IMR-90 (cell line): Measurements from ENCODE around the gene RIMBP2. TPM values are rescaled to one million over a fixed set of nuclear protein-coding genes. Genes with fewer than 3 reads are reported as not detected.

ENCODE experiments used
- ATAC-seq: fragments of 200-7000 bp; cut with Tn5 transposase; 2 replicates; pipeline ENCODE4 v1.9.1; 2020; ENCODE audit warnings: low read depth, mild to moderate bottlenecking, moderate library complexity
- BruUV-seq: library from RNA; stranded (reverse); fragments of 400-500 nt; replicated peaks from 2 replicates; lab custom pipeline; 2021; lab: Mats Ljungman, UMichigan
- CTCF ChIA-PET: fragments of 300-600 bp; formaldehyde crosslinking; extraction: SDS; loops from one replicate; lab custom pipeline; 2021; ENCODE audit warnings: antibody characterized with exemption; lab: Yijun Ruan, JAX
- POLR2A ChIA-PET: fragments of 300-600 bp; sonication (Branson Sonifier 250); formaldehyde crosslinking; loops from one replicate; lab custom pipeline; 2022; ENCODE audit warnings: antibody characterized with exemption; ENCODE audit not compliant: unreplicated experiment; lab: Charles Lee
- DNase-seq: peaks from one replicate; pipeline ENCODE4 v3.0.0; 2013
- H2AFZ ChIP-seq: replicated peaks from 2 replicates; pipeline ENCODE3; 2013; ENCODE audit warnings: low read length, mild to moderate bottlenecking; ENCODE audit not compliant: poor library complexity
- H2AK5ac ChIP-seq: 2 replicates; pipeline ENCODE4 v1.6.1; 2013; ENCODE audit warnings: low read depth, low read length, inconsistent platforms
- H2AK9ac ChIP-seq: replicated peaks from 2 replicates; pipeline ENCODE3; 2013; ENCODE audit warnings: mild to moderate bottlenecking, low read depth, low read length, moderate library complexity; ENCODE audit not compliant: poor library complexity
- H2BK120ac ChIP-seq: 2 replicates; pipeline ENCODE4 v1.6.1; 2013; ENCODE audit warnings: low read depth, low read length, inconsistent platforms
- H2BK15ac ChIP-seq: 3 replicates; pipeline ENCODE4 v1.6.1; 2013; ENCODE audit warnings: low read depth, low read length, inconsistent platforms
- H2BK20ac ChIP-seq: 2 replicates; pipeline ENCODE4 v1.6.1; 2013; ENCODE audit warnings: low read depth, mild to moderate bottlenecking, inconsistent platforms, low read length, moderate library complexity
- H2BK5ac ChIP-seq: 2 replicates; pipeline ENCODE4 v1.6.1; 2013; ENCODE audit warnings: mild to moderate bottlenecking, low read depth, low read length, inconsistent platforms; ENCODE audit not compliant: poor library complexity, severe bottlenecking
- H3K14ac ChIP-seq: replicated peaks from 2 replicates; pipeline ENCODE4 v1.6.1; 2013; ENCODE audit warnings: low read depth, low read length, inconsistent platforms
- H3K18ac ChIP-seq: 2 replicates; pipeline ENCODE4 v1.6.1; 2013; ENCODE audit warnings: low read depth, low read length, control low read depth
- H3K23ac ChIP-seq: 2 replicates; pipeline ENCODE4 v1.6.1; 2013; ENCODE audit warnings: low read depth, low read length, inconsistent platforms
- H3K27ac ChIP-seq: 2 replicates; pipeline ENCODE4 v1.5.1; 2013; ENCODE audit warnings: mild to moderate bottlenecking, control low read depth, low read length; ENCODE audit not compliant: insufficient read depth
- H3K27me3 ChIP-seq: 2 replicates; pipeline ENCODE4 v1.6.1; 2013; ENCODE audit warnings: low read length; ENCODE audit not compliant: control insufficient read depth, insufficient read depth
- H3K36me3 ChIP-seq: 2 replicates; pipeline ENCODE4 v1.6.1; 2013; ENCODE audit warnings: low read length, mixed read lengths; ENCODE audit not compliant: control insufficient read depth, insufficient read depth
- H3K4ac ChIP-seq: 2 replicates; pipeline ENCODE4 v1.6.1; 2013; ENCODE audit warnings: low read depth, low read length, inconsistent platforms
- H3K4me1 ChIP-seq: 2 replicates; pipeline ENCODE4 v1.6.1; 2013; ENCODE audit warnings: low read length, mixed read lengths; ENCODE audit not compliant: control insufficient read depth, insufficient read depth
- H3K4me2 ChIP-seq: 2 replicates; pipeline ENCODE4 v1.6.1; 2013; ENCODE audit warnings: low read depth, mild to moderate bottlenecking, control low read depth, low read length, moderate library complexity
- H3K4me3 ChIP-seq: 2 replicates; pipeline ENCODE4 v1.5.1; 2013; ENCODE audit warnings: low read depth, mild to moderate bottlenecking, control low read depth, low read length, moderate library complexity; ENCODE audit not compliant: insufficient read depth
- H3K56ac ChIP-seq: 2 replicates; pipeline ENCODE4 v1.6.1; 2013; ENCODE audit warnings: low read length, inconsistent platforms; ENCODE audit not compliant: insufficient read depth; ENCODE audit errors: extremely low read depth
- H3K79me1 ChIP-seq, 2 experiments: 2 replicates each; pipeline ENCODE4 v1.6.1; 2013; ENCODE audit warnings: low read length in 2 of 2, inconsistent platforms in 1 of 2, low read depth in 1 of 2
- H3K9ac ChIP-seq: 2 replicates; pipeline ENCODE4 v1.6.1; 2013; ENCODE audit warnings: low read depth, low read length, control low read depth
- H3K9me1 ChIP-seq: 2 replicates; pipeline ENCODE4 v1.6.1; 2013; ENCODE audit warnings: low read length, inconsistent platforms; ENCODE audit not compliant: insufficient read depth
- H3K9me3 ChIP-seq: 2 replicates; pipeline ENCODE4 v1.6.1; 2013; ENCODE audit warnings: low read length; ENCODE audit not compliant: control insufficient read depth, insufficient read depth
- H4K20me1 ChIP-seq: 2 replicates; pipeline ENCODE4 v1.6.1; 2013; ENCODE audit warnings: low read length, inconsistent platforms; ENCODE audit not compliant: insufficient read depth
- H4K5ac ChIP-seq: 2 replicates; pipeline ENCODE4 v1.6.1; 2013; ENCODE audit warnings: mild to moderate bottlenecking, low read depth, low read length, control low read depth
- H4K8ac ChIP-seq, 2 experiments: 2 replicates each; pipeline ENCODE4 v1.6.1; 2013; ENCODE audit warnings: low read depth in 2 of 2, low read length in 2 of 2, control low read depth in 1 of 2, inconsistent platforms in 1 of 2
- H4K91ac ChIP-seq: 2 replicates; pipeline ENCODE4 v1.6.1; 2013; ENCODE audit warnings: low read depth, low read length, inconsistent platforms; ENCODE audit not compliant: insufficient read depth
- BHLHE40 ChIP-seq: fragments of 150-350 bp; IDR thresholded peaks from 2 replicates; pipeline ENCODE4 v1.6.1; 2016; ENCODE audit warnings: mild to moderate bottlenecking, low read depth, low read length
- CEBPB ChIP-seq: IDR thresholded peaks from 2 replicates; pipeline ENCODE4 v1.6.1; 2012; ENCODE audit warnings: low read depth, low read length, improper control_type of control experiment
- CHD1 ChIP-seq: IDR thresholded peaks from 2 replicates; pipeline ENCODE4 v1.6.1; 2012; ENCODE audit warnings: low read depth, low read length, improper control_type of control experiment
- FOS ChIP-seq: fragments of 150-350 bp; IDR thresholded peaks from 2 replicates; pipeline ENCODE4 v1.6.1; 2016; ENCODE audit warnings: low read depth, low read length
- MAFK ChIP-seq: IDR thresholded peaks from 2 replicates; pipeline ENCODE4 v1.6.1; 2012; ENCODE audit warnings: low read depth, low read length, improper control_type of control experiment
- MAZ ChIP-seq: IDR thresholded peaks from 2 replicates; pipeline ENCODE4 v1.6.1; 2012; ENCODE audit warnings: low read depth, mild to moderate bottlenecking, low read length, improper control_type of control experiment, moderate library complexity, borderline replicate concordance
- MXI1 ChIP-seq: IDR thresholded peaks from 2 replicates; pipeline ENCODE4 v1.6.1; 2012; ENCODE audit warnings: low read depth, mild to moderate bottlenecking, low read length, moderate library complexity, borderline replicate concordance
- NFE2L2 ChIP-seq: fragments of 150-350 bp; IDR thresholded peaks from 2 replicates; pipeline ENCODE4 v1.6.1; 2016; ENCODE audit warnings: low read depth, mild to moderate bottlenecking, low read length
- RAD21 ChIP-seq: IDR thresholded peaks from 2 replicates; pipeline ENCODE4 v1.6.1; 2012; ENCODE audit warnings: low read length, improper control_type of control experiment
- RCOR1 ChIP-seq: IDR thresholded peaks from 2 replicates; pipeline ENCODE4 v1.6.1; 2012; ENCODE audit warnings: mild to moderate bottlenecking, low read length, improper control_type of control experiment; ENCODE audit not compliant: insufficient replicate concordance
- RFX5 ChIP-seq: IDR thresholded peaks from 2 replicates; pipeline ENCODE4 v1.8.0; 2012; ENCODE audit warnings: low read depth, mild to moderate bottlenecking, low read length, moderate library complexity
- SMC3 ChIP-seq: fragments of 150-350 bp; IDR thresholded peaks from 2 replicates; pipeline ENCODE4 v1.6.1; 2016; ENCODE audit warnings: low read depth, mild to moderate bottlenecking, antibody characterized with exemption, low read length, moderate library complexity
- WGBS, 2 experiments: methylation state at CpG; one replicate each; pipeline versions ENCODE4 v1.1.5 to v1.1.7; 2013; ENCODE audit warnings: missing lambda C conversion rate in 2 of 2; ENCODE audit not compliant: insufficient read length in 1 of 2; ENCODE audit errors: extremely low coverage in 2 of 2; 5-methylcytosine and 5-hydroxymethylcytosine counted together
- dilution Hi-C: fragments of 300-500 bp; cut with HindIII; formaldehyde crosslinking; loops from one replicate; pipeline ENCODE4 v1.14.3; 2018; ENCODE audit warnings: low sequenced_read_pairs; ENCODE audit not compliant: unreplicated experiment
- in situ Hi-C: fragments of 300-500 bp; cut with MboI; formaldehyde crosslinking; loops from 3 replicates; pipeline ENCODE4 v1.14.3; 2019; ENCODE audit warnings: low sequenced_read_pairs, inconsistent platforms, mixed read lengths
- intact Hi-C: fragments of 100-400 bp; cut with micrococcal nuclease; formaldehyde crosslinking; loops from 2 replicates; pipeline ENCODE4 v1.10.0; 2022
- polyA plus RNA-seq, 3 experiments: library from polyadenylated mRNA; depleted of rRNA; stranded (reverse); fragments of >200 nt; gene quantifications; 2 replicates each; pipeline ENCODE4 v1.2.3, GENCODE V29; 2012; ENCODE audit warnings: low replicate concordance in 1 of 3
- total RNA-seq: library from RNA; depleted of rRNA; stranded (reverse); fragments of >200 nt; gene quantifications from 2 replicates; pipeline ENCODE4 v1.2.3, GENCODE V29; 2012
- TF ChIP-seq, protein P1 (sequence below): conservative IDR thresholded peaks from 2 replicates; pipeline ENCODE4 v1.5.1; 2012; ENCODE audit warnings: mild to moderate bottlenecking, low read depth, low read length, improper control_type of control experiment
- TF ChIP-seq, protein P2 (sequence below): fragments of 150-350 bp; IDR thresholded peaks from 2 replicates; pipeline ENCODE4 v1.6.1; 2016; ENCODE audit warnings: low read depth, mild to moderate bottlenecking, low read length, moderate library complexity, borderline replicate concordance
- TF ChIP-seq, protein P3 (sequence below): fragments of 150-350 bp; IDR thresholded peaks from 2 replicates; pipeline ENCODE4 v1.6.1; 2017; ENCODE audit warnings: mild to moderate bottlenecking, antibody characterized with exemption, low read length, low read depth

RIMBP2 gene
- total and polyA plus RNA-seq, 2 of the 4 experiments (the other 2 are of a cell fraction): not detected

DNA sequence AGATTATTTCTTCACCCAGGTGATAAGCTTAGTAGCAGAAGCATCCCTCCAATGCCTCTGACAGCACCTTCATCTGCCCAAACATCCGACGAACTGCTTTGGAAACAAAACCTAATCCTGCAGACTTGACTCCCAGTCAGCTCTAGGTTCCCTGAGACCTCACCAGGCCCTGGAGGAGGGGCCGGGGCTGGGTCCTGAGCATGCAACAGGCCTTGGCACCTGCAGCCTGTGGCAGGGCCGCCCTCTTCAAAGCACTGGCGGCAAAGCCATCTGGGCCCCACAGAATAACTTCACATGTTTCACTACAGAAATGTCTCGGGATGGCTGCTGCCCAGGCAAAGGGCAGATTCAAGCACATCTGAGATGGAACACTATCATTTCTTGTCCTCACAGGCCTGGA, 245.1 kb downstream of the RIMBP2 start:
- H2AFZ ChIP-seq: no peak overlapping the region
- H4K5ac ChIP-seq: no peak overlapping the region
- no peak overlapping the region for H3K4me2 ChIP-seq
- intact Hi-C loops: no loop called here
- no peak overlapping the region for H3K9ac ChIP-seq
- H3K4me3 ChIP-seq: no peak overlapping the region
- no peak overlapping the region for H4K91ac ChIP-seq
- dilution Hi-C loops: no loop called here
- CTCF ChIA-PET: no interaction called here
- ATAC-seq (no peak), DNase-seq (no peak)
- H2AK9ac ChIP-seq: no peak overlapping the region
- H3K23ac ChIP-seq: no peak overlapping the region
- no peak overlapping the region for H2BK120ac ChIP-seq
- H3K4ac ChIP-seq: no peak overlapping the region
- no peak overlapping the region for H2BK15ac ChIP-seq
- no peak overlapping the region for H2BK5ac ChIP-seq
- BruUV-seq: no TSS peak
- no peak overlapping the region for H3K18ac ChIP-seq
- TF ChIP-seq, protein P1, sequence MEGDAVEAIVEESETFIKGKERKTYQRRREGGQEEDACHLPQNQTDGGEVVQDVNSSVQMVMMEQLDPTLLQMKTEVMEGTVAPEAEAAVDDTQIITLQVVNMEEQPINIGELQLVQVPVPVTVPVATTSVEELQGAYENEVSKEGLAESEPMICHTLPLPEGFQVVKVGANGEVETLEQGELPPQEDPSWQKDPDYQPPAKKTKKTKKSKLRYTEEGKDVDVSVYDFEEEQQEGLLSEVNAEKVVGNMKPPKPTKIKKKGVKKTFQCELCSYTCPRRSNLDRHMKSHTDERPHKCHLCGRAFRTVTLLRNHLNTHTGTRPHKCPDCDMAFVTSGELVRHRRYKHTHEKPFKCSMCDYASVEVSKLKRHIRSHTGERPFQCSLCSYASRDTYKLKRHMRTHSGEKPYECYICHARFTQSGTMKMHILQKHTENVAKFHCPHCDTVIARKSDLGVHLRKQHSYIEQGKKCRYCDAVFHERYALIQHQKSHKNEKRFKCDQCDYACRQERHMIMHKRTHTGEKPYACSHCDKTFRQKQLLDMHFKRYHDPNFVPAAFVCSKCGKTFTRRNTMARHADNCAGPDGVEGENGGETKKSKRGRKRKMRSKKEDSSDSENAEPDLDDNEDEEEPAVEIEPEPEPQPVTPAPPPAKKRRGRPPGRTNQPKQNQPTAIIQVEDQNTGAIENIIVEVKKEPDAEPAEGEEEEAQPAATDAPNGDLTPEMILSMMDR: no peak
- TF ChIP-seq RAD21 (no peak), RCOR1 (no peak), MXI1 (no peak), NFE2L2 (no peak), FOS (no peak), CHD1 (no peak), CEBPB (no peak), RFX5 (no peak), MAZ (no peak), BHLHE40 (no peak), SMC3 (no peak), MAFK (no peak)
- TF ChIP-seq, protein P2, sequence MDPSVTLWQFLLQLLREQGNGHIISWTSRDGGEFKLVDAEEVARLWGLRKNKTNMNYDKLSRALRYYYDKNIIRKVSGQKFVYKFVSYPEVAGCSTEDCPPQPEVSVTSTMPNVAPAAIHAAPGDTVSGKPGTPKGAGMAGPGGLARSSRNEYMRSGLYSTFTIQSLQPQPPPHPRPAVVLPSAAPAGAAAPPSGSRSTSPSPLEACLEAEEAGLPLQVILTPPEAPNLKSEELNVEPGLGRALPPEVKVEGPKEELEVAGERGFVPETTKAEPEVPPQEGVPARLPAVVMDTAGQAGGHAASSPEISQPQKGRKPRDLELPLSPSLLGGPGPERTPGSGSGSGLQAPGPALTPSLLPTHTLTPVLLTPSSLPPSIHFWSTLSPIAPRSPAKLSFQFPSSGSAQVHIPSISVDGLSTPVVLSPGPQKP: no peak
- TF ChIP-seq, protein P3, sequence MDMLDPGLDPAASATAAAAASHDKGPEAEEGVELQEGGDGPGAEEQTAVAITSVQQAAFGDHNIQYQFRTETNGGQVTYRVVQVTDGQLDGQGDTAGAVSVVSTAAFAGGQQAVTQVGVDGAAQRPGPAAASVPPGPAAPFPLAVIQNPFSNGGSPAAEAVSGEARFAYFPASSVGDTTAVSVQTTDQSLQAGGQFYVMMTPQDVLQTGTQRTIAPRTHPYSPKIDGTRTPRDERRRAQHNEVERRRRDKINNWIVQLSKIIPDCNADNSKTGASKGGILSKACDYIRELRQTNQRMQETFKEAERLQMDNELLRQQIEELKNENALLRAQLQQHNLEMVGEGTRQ: no peak
- no peak overlapping the region for H3K14ac ChIP-seq
- H3K4me1 ChIP-seq: no peaks in the 10 kb centered on the region
- no peak overlapping the region for H3K56ac ChIP-seq
- H2AK5ac ChIP-seq: no peak overlapping the region
- no peaks in the 10 kb centered on the region for H3K36me3 ChIP-seq
- no peak overlapping the region for H4K8ac ChIP-seq
- H4K20me1 ChIP-seq: no peaks in the 10 kb centered on the region
- H3K9me3 ChIP-seq: peaks cover 66% of the 10 kb centered on the region
- no peaks in the 10 kb centered on the region for H3K79me1 ChIP-seq
- no peak overlapping the region for H3K27ac ChIP-seq
- no peaks in the 10 kb centered on the region for H3K9me1 ChIP-seq
- WGBS, 2 experiments: 61% methylated on average over 4 of the region's 6 CpGs; no CpG with 5 or more reads in 1 of the 2 experiments
- H2BK20ac ChIP-seq: no peak overlapping the region
- in situ Hi-C loops: no loop called here
- POLR2A ChIA-PET: no interaction called here
- H3K27me3 ChIP-seq: no peaks in the 10 kb centered on the region
